ENCODE data around the gene HES5. TPM values are rescaled to one million over a fixed set of nuclear protein-coding genes. Genes with fewer than 3 reads are reported as not detected.

Gene HES5
- total RNA-seq, 1 experiment from 2014 or later, result not detected

DNA sequence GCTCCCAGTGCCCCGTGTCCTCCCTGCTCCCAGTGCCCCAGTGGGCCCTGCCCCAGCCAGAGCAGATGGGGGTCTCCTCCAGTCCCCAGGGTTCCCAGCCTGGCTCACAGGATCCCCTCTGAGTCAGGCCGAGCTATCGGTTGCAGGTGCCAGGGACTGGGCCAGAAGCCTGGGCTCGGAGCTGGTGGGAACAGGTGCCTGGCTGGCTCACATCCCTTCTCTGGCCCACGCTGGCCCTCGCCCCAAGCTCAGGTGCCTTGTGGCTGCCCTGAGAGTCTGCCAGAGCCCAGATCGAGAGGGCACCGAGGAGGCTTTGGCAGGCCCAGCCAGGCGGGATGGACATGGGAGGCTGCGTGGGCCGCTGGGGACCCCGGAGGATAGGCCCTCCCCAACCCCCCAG, 35.0 kb downstream of the HES5 start:
- Histone ChIP-seq H2AFZ (ENCODE audit: low read length) (no peak overlapping the region), H3K4ac (ENCODE audit: low read depth, low read length) (no peak overlapping the region), H3K18ac (ENCODE audit: insufficient read length, low read depth, low read length) (no peak overlapping the region), H2BK5ac (ENCODE audit: insufficient read length, low read length) (no peak overlapping the region), H2BK120ac (ENCODE audit: low read depth, low read length, poor library complexity, severe bottlenecking) (no peak overlapping the region), H4K91ac (ENCODE audit: insufficient read length, low read depth, low read length) (no peak overlapping the region), H3K9ac (ENCODE audit: extremely low read depth, insufficient read length, low read length) (no peak overlapping the region), H3K27me3 (ENCODE audit: insufficient read depth, low read length) (no peaks in the 10 kb centered on the region), H2AK5ac (ENCODE audit: insufficient read length, low read length) (no peak overlapping the region), H2BK12ac (ENCODE audit: insufficient read length, low read depth, low read length) (no peak overlapping the region), H4K20me1 (ENCODE audit: control insufficient read depth, insufficient read depth, insufficient read length) (no peaks in the 10 kb centered on the region), H3K27ac (ENCODE audit: insufficient read length, low read depth, low read length) (no peak overlapping the region), H3K79me1 (ENCODE audit: insufficient read depth, low read depth, low read length, poor library complexity, severe bottlenecking) (no peaks in the 10 kb centered on the region), H2BK15ac (ENCODE audit: low read depth, low read length) (no peak overlapping the region), H3K9me3 (ENCODE audit: control insufficient read depth, low read depth, low read length) (no peaks in the 10 kb centered on the region), H3T11ph (ENCODE audit: low read length) (no peak overlapping the region), H3K4me2 (ENCODE audit: insufficient read depth, insufficient read length, low read length) (no peak overlapping the region), H3K23ac (ENCODE audit: insufficient read length, low read depth, low read length) (no peak overlapping the region), H4K8ac (replicated peaks; ENCODE audit: insufficient read length, low read depth, low read length) (no peak overlapping the region), H3K4me1 (ENCODE audit: insufficient read depth, low read length) (no peaks in the 10 kb centered on the region), H3K56ac (ENCODE audit: insufficient read length, low read depth, low read length) (no peak overlapping the region), H4K5ac (ENCODE audit: insufficient read length, low read depth, low read length) (no peak overlapping the region), H3K23me2 (ENCODE audit: insufficient read length, low read depth, low read length, poor library complexity, severe bottlenecking) (no peaks in the 10 kb centered on the region), H3K79me2 (ENCODE audit: insufficient read depth, low read length) (no peaks in the 10 kb centered on the region), H3K14ac (ENCODE audit: insufficient read depth, low read length) (no peak overlapping the region), H2BK20ac (ENCODE audit: low read depth, low read length, poor library complexity, severe bottlenecking) (no peak overlapping the region)
- peaks cover 25% of the 10 kb centered on the region for H3K27me3 Mint-ChIP-seq (ENCODE audit: low read depth)
- no peak for TF ChIP-seq CTCF (conservative IDR thresholded peaks at IDR 0.05)
- no CpG with 5 or more reads among the region's 12 CpGs for WGBS (ENCODE audit: extremely low coverage, insufficient read length, low lambda C conversion rate)
- H3K36me3 Mint-ChIP-seq (ENCODE audit: insufficient read depth in 1 of 3, low read depth in 3 of 3), result no peaks in the 10 kb centered on the region
- H3K4me3 Mint-ChIP-seq, result no peak overlapping the region
- 0 out of 4 replicates have a peak, but pooled peaks cover 0 to 3% of the 10 kb centered on the region in 2 experiments for H3K4me1 Mint-ChIP-seq
- no peaks in the 10 kb centered on the region for H3K9me3 Mint-ChIP-seq
- no peak overlapping the region for H3K27ac Mint-ChIP-seq
- DNase-seq, result no peak
